ENCODE measurements around the gene PJA2. TPM values are rescaled to one million over a fixed set of nuclear protein-coding genes. Genes with fewer than 3 reads are reported as not detected.

PJA2 gene
- total RNA-seq, 1 experiment from 2014 or later: 51.5 TPM

DNA sequence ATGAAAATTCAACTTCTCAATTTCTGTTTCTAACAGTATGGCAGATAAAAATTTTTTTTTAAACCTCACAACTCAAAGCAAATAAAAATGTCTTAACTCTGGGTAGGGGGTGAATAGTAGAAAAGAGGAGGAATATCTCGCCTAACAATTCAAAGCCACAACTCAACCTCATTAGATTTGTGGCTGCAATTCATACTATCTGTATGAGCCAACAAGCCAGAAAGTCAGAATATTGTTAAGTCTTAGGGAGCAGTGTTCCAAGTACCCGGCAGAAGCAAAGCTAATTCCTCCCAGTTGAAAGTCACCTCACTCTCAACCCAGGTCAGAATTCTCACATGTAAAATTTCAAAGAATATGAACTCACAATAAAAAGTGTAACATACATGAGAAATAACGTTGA lies 15.0 kb downstream of the PJA2 start:
- Mint-ChIP-seq H3K9me3 (peaks cover 4% of the 10 kb centered on the region; the same call in 1 of the 2 replicates), H3K27me3 (ENCODE audit: low read depth) (no peaks in the 10 kb centered on the region), H3K27ac (no peak overlapping the region), H3K4me1 (peaks cover 8% of the 10 kb centered on the region), H3K36me3 (no peaks in the 10 kb centered on the region), H3K4me3 (no peak overlapping the region)
- TF ChIP-seq, protein P1, sequence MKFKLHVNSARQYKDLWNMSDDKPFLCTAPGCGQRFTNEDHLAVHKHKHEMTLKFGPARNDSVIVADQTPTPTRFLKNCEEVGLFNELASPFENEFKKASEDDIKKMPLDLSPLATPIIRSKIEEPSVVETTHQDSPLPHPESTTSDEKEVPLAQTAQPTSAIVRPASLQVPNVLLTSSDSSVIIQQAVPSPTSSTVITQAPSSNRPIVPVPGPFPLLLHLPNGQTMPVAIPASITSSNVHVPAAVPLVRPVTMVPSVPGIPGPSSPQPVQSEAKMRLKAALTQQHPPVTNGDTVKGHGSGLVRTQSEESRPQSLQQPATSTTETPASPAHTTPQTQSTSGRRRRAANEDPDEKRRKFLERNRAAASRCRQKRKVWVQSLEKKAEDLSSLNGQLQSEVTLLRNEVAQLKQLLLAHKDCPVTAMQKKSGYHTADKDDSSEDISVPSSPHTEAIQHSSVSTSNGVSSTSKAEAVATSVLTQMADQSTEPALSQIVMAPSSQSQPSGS (CRISPR knock-in tag; IDR thresholded peaks at IDR 0.05; ENCODE audit: borderline replicate concordance, low read depth): no peak
- TF ChIP-seq MYBL2 (CRISPR knock-in tag; IDR thresholded peaks at IDR 0.05) (no peak), ZBTB21 (CRISPR knock-in tag; IDR thresholded peaks at IDR 0.05; ENCODE audit: borderline replicate concordance) (no peak), ZNF138 (CRISPR knock-in tag; conservative IDR thresholded peaks at IDR 0.05) (no peak), NR2C2 (CRISPR knock-in tag; IDR thresholded peaks at IDR 0.05) (no peak), HMGA2 (CRISPR knock-in tag; IDR thresholded peaks at IDR 0.05) (no peak), TCF7 (CRISPR knock-in tag; IDR thresholded peaks at IDR 0.05; ENCODE audit: low read depth) (no peak), SP1 (CRISPR knock-in tag; conservative IDR thresholded peaks at IDR 0.05) (no peak), ZNF219 (CRISPR knock-in tag; IDR thresholded peaks at IDR 0.05; ENCODE audit: borderline replicate concordance) (no peak)
- TF ChIP-seq, protein P2, sequence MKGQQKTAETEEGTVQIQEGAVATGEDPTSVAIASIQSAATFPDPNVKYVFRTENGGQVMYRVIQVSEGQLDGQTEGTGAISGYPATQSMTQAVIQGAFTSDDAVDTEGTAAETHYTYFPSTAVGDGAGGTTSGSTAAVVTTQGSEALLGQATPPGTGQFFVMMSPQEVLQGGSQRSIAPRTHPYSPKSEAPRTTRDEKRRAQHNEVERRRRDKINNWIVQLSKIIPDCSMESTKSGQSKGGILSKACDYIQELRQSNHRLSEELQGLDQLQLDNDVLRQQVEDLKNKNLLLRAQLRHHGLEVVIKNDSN (CRISPR knock-in tag; IDR thresholded peaks at IDR 0.05): no peak
- TF ChIP-seq, protein P3, sequence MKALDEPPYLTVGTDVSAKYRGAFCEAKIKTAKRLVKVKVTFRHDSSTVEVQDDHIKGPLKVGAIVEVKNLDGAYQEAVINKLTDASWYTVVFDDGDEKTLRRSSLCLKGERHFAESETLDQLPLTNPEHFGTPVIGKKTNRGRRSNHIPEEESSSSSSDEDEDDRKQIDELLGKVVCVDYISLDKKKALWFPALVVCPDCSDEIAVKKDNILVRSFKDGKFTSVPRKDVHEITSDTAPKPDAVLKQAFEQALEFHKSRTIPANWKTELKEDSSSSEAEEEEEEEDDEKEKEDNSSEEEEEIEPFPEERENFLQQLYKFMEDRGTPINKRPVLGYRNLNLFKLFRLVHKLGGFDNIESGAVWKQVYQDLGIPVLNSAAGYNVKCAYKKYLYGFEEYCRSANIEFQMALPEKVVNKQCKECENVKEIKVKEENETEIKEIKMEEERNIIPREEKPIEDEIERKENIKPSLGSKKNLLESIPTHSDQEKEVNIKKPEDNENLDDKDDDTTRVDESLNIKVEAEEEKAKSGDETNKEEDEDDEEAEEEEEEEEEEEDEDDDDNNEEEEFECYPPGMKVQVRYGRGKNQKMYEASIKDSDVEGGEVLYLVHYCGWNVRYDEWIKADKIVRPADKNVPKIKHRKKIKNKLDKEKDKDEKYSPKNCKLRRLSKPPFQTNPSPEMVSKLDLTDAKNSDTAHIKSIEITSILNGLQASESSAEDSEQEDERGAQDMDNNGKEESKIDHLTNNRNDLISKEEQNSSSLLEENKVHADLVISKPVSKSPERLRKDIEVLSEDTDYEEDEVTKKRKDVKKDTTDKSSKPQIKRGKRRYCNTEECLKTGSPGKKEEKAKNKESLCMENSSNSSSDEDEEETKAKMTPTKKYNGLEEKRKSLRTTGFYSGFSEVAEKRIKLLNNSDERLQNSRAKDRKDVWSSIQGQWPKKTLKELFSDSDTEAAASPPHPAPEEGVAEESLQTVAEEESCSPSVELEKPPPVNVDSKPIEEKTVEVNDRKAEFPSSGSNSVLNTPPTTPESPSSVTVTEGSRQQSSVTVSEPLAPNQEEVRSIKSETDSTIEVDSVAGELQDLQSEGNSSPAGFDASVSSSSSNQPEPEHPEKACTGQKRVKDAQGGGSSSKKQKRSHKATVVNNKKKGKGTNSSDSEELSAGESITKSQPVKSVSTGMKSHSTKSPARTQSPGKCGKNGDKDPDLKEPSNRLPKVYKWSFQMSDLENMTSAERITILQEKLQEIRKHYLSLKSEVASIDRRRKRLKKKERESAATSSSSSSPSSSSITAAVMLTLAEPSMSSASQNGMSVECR (CRISPR knock-in tag; IDR thresholded peaks at IDR 0.05; ENCODE audit: borderline replicate concordance): no peak
- TF ChIP-seq, protein P4, sequence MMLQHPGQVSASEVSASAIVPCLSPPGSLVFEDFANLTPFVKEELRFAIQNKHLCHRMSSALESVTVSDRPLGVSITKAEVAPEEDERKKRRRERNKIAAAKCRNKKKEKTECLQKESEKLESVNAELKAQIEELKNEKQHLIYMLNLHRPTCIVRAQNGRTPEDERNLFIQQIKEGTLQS (CRISPR knock-in tag; conservative IDR thresholded peaks at IDR 0.05): no peak
- ATAC-seq (no peak), DNase-seq (ENCODE audit: low spot score) (no peak)
- ChIA-PET POLR2A (no interaction called here), CTCF (no interaction called here)

DNA sequence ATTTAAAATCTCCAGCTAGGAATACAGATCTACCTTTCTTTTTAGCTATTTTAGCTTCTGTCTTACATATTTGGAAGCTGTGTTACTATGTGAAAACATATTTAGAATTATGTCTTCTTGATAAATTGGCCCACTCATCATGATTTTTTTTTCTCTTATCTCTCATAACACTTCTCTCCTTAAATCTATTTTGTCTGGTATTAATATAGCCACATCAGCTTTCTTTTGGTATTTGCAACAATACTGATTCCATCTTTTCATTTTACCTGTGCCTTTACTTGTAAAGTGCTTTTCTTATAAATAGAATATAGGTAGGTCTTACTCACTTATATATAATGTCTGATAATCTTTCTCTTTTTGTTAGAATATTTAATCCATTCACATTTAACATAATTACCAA lies 19.6 kb downstream of the PJA2 start:
- Mint-ChIP-seq H3K9me3 (peaks cover 4% of the 10 kb centered on the region; the same call in 1 of the 2 replicates), H3K27ac (no peak overlapping the region), H3K27me3 (ENCODE audit: low read depth) (no peaks in the 10 kb centered on the region), H3K4me3 (no peak overlapping the region), H3K36me3 (no peaks in the 10 kb centered on the region), H3K4me1 (peaks cover 6% of the 10 kb centered on the region)
- CTCF ChIA-PET: no interaction called here
- POLR2A ChIA-PET: no interaction called here
- DNase-seq (ENCODE audit: low spot score): no peak
- no peak for ATAC-seq
- TF ChIP-seq IRF2 (CRISPR knock-in tag; IDR thresholded peaks at IDR 0.05; ENCODE audit: borderline replicate concordance, low read depth): no peak
- TF ChIP-seq, protein P5, sequence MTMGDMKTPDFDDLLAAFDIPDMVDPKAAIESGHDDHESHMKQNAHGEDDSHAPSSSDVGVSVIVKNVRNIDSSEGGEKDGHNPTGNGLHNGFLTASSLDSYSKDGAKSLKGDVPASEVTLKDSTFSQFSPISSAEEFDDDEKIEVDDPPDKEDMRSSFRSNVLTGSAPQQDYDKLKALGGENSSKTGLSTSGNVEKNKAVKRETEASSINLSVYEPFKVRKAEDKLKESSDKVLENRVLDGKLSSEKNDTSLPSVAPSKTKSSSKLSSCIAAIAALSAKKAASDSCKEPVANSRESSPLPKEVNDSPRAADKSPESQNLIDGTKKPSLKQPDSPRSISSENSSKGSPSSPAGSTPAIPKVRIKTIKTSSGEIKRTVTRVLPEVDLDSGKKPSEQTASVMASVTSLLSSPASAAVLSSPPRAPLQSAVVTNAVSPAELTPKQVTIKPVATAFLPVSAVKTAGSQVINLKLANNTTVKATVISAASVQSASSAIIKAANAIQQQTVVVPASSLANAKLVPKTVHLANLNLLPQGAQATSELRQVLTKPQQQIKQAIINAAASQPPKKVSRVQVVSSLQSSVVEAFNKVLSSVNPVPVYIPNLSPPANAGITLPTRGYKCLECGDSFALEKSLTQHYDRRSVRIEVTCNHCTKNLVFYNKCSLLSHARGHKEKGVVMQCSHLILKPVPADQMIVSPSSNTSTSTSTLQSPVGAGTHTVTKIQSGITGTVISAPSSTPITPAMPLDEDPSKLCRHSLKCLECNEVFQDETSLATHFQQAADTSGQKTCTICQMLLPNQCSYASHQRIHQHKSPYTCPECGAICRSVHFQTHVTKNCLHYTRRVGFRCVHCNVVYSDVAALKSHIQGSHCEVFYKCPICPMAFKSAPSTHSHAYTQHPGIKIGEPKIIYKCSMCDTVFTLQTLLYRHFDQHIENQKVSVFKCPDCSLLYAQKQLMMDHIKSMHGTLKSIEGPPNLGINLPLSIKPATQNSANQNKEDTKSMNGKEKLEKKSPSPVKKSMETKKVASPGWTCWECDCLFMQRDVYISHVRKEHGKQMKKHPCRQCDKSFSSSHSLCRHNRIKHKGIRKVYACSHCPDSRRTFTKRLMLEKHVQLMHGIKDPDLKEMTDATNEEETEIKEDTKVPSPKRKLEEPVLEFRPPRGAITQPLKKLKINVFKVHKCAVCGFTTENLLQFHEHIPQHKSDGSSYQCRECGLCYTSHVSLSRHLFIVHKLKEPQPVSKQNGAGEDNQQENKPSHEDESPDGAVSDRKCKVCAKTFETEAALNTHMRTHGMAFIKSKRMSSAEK (CRISPR knock-in tag; IDR thresholded peaks at IDR 0.05; ENCODE audit: borderline replicate concordance): no peak
- TF ChIP-seq EMX1 (CRISPR knock-in tag; IDR thresholded peaks at IDR 0.05): no peak
- no peak for TF ChIP-seq CBFB (CRISPR knock-in tag; IDR thresholded peaks at IDR 0.05; ENCODE audit: low read depth)
- TF ChIP-seq SP1 (CRISPR knock-in tag; conservative IDR thresholded peaks at IDR 0.05): no peak
- TF ChIP-seq FOXK1 (CRISPR knock-in tag; IDR thresholded peaks at IDR 0.05): no peak
- no peak for TF ChIP-seq RORB (CRISPR knock-in tag; IDR thresholded peaks at IDR 0.05)
- TF ChIP-seq SMAD3 (CRISPR knock-in tag; IDR thresholded peaks at IDR 0.05; ENCODE audit: borderline replicate concordance): no peak
- TF ChIP-seq, protein P3 (CRISPR knock-in tag; IDR thresholded peaks at IDR 0.05; ENCODE audit: borderline replicate concordance): no peak
